ENCODE results near the gene NET1. TPM values are rescaled to one million over a fixed set of nuclear protein-coding genes. Genes with fewer than 3 reads are reported as not detected.

The NET1 gene
- polyA plus RNA-seq, 1 donor: 122 TPM

DNA sequence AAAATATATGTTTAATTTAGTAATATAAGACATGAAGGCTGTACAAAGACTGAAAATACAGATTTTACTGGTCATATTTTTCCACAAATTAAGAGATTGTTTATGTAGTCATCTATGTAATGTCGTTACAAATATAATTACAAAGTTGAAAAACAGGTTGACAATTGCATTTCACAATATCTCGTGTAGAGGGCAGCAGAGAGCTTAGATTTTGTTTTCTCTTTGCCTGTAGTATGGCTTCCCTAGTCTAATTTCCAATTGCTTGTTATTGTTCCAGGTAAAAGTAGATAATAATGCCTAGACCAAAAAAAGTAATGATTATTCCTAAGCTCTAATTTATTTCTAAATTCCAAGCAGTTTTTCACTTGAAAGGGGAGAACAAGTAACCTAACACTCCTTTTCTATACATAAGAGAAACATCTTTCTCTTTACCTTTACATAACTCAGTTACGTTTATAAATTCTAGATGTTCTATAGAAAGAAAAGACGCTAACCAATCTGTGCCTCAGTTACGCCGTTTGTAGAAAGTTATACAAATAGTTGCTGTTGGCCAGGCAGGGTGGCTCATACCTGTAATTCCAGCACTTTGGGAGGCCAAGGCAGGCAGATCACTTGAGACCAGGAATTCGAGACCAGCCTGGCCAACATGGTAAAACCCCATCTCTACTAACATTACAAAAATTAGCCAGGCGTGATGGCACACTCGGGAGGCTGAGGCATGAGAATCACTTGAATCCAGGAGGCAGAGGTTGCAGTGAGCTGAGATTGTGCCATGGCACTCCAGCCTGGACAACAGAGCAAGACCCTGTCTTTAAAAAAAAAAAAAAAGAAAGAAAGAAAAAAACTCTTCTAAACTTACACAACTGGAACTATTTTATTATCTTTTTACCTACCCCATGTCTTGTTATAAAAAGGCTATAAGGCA, 30.0 kb downstream of the NET1 start:
- Histone ChIP-seq H3K9me3 (ENCODE audit: control insufficient read depth, low read depth, low read length) (no peaks in the 10 kb centered on the region), H3K27me3 (ENCODE audit: control insufficient read depth, insufficient read depth, low read length) (no peaks in the 10 kb centered on the region), H3K4me3 (ENCODE audit: low read length) (no peak overlapping the region), H3K36me3 (ENCODE audit: control insufficient read depth, insufficient read depth, low read length) (no peaks in the 10 kb centered on the region), H3K27ac (ENCODE audit: low read length) (peak overlapping the region; percentile 58), H3K4me1 (ENCODE audit: control insufficient read depth, insufficient read depth, low read length) (peaks cover 14% of the 10 kb centered on the region)
- 56% methylated on average over 2 of the region's 9 CpGs for WGBS (ENCODE audit: insufficient coverage, low lambda C conversion rate)
- peak; percentile 52 to 65 for DNase-seq

- H3K36me3 ChIP-seq (ENCODE audit: control insufficient read depth, insufficient read depth, low read length): no peaks in the 10 kb centered on the region
- no peaks in the 10 kb centered on the region for H3K27me3 ChIP-seq (ENCODE audit: control insufficient read depth, insufficient read depth, low read length)
- peak overlapping the region; percentile 58 for H3K27ac ChIP-seq (ENCODE audit: low read length)
- DNase-seq: peak; percentile 49 to 86
- no peaks in the 10 kb centered on the region for H3K9me3 ChIP-seq (ENCODE audit: control insufficient read depth, low read depth, low read length)
- no peak overlapping the region for H3K4me3 ChIP-seq (ENCODE audit: low read length)
- peaks cover 14% of the 10 kb centered on the region for H3K4me1 ChIP-seq (ENCODE audit: control insufficient read depth, insufficient read depth, low read length)
- WGBS (ENCODE audit: insufficient coverage, low lambda C conversion rate): no CpG with 5 or more reads among the region's 1 CpG
Measured at GRCh38 chr10:5442990-5443370, 30.6 kb downstream of the NET1 start.

GRCh38 chr10:5443429-5443828, 31.1 kb downstream of the NET1 start:
- no CpG with 5 or more reads among the region's 1 CpG for WGBS (ENCODE audit: insufficient coverage, low lambda C conversion rate)
- Histone ChIP-seq H3K9me3 (ENCODE audit: control insufficient read depth, low read depth, low read length) (no peaks in the 10 kb centered on the region), H3K27me3 (ENCODE audit: control insufficient read depth, insufficient read depth, low read length) (no peaks in the 10 kb centered on the region), H3K36me3 (ENCODE audit: control insufficient read depth, insufficient read depth, low read length) (no peaks in the 10 kb centered on the region), H3K4me1 (ENCODE audit: control insufficient read depth, insufficient read depth, low read length) (peaks cover 14% of the 10 kb centered on the region), H3K4me3 (ENCODE audit: low read length) (no peak overlapping the region), H3K27ac (ENCODE audit: low read length) (peak overlapping the region; percentile 58)
- no peak for DNase-seq

- 58% methylated on average over 3 of the region's 5 CpGs for WGBS (ENCODE audit: insufficient coverage, low lambda C conversion rate)
- H3K27me3 ChIP-seq (ENCODE audit: control insufficient read depth, insufficient read depth, low read length): no peaks in the 10 kb centered on the region
- H3K36me3 ChIP-seq (ENCODE audit: control insufficient read depth, insufficient read depth, low read length): no peaks in the 10 kb centered on the region
- no peaks in the 10 kb centered on the region for H3K9me3 ChIP-seq (ENCODE audit: control insufficient read depth, low read depth, low read length)
- DNase-seq: peak in 1 of 2 donors; percentile 53
- peaks cover 14% of the 10 kb centered on the region for H3K4me1 ChIP-seq (ENCODE audit: control insufficient read depth, insufficient read depth, low read length)
- H3K27ac ChIP-seq (ENCODE audit: low read length): peak overlapping the region; percentile 98
- H3K4me3 ChIP-seq (ENCODE audit: low read length): no peak overlapping the region
Measured at GRCh38 chr10:5445006-5445405, 32.6 kb downstream of the NET1 start.

DNA sequence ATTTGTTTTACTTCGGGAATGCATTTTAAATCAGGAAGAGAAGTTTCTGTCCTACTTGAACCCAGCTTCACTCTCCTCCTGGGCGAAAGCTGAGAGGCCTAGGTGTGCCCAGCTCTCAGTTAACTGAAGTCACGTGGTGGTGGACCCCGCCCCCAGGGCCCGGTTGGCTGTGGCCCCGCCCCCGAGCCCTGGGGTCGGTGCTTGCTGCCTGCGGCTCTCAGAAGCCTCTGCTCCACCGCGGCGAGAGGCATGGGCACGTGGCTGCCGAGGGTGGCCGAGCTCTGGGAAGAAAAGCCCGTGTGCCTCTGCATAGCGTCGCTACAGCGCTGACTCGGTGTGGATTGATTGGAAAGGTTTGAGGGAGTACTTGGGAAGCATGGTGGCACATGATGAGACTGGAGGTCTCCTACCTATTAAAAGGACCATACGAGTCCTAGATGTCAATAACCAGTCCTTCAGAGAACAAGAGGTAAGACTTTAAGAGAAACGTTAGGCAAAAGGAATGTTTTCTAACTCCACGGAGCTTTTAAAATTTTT, 34.1 kb downstream of the NET1 start:
- DNase-seq: peak; percentile 97 to 98
- no peaks in the 10 kb centered on the region for H3K9me3 ChIP-seq (ENCODE audit: control insufficient read depth, low read depth, low read length)
- peak overlapping the region; percentile 98 for H3K27ac ChIP-seq (ENCODE audit: low read length)
- 0% methylated on average over 1 of the region's 23 CpGs for WGBS (ENCODE audit: insufficient coverage, low lambda C conversion rate)
- H3K27me3 ChIP-seq (ENCODE audit: control insufficient read depth, insufficient read depth, low read length): no peaks in the 10 kb centered on the region
- H3K4me1 ChIP-seq (ENCODE audit: control insufficient read depth, insufficient read depth, low read length): peaks cover 17% of the 10 kb centered on the region
- peak overlapping the region; percentile 89 for H3K4me3 ChIP-seq (ENCODE audit: low read length)
- H3K36me3 ChIP-seq (ENCODE audit: control insufficient read depth, insufficient read depth, low read length): no peaks in the 10 kb centered on the region

DNA sequence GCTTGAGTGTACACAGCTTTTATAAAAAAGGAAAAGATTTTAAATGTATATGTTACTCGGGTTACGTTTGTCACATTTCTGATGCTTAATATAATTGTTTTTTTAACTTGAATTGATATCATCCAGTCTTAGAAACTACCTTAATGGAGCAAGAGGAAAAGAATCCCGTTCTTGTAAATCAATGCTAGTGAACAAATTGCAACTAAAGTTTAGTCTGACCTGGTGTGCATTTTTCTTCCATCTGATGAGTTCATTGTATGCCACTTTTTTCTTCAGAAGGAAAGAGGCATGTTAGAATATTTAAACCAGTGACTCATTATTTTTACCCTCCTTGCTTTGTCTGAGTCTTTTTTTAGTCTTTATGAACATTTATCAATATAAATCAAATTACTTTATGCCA, 34.7 kb downstream of the NET1 start:
- Histone ChIP-seq H3K9me3 (ENCODE audit: control insufficient read depth, low read depth, low read length) (no peaks in the 10 kb centered on the region), H3K4me3 (ENCODE audit: low read length) (peak overlapping the region; percentile 89), H3K4me1 (ENCODE audit: control insufficient read depth, insufficient read depth, low read length) (peaks cover 21% of the 10 kb centered on the region), H3K36me3 (ENCODE audit: control insufficient read depth, insufficient read depth, low read length) (no peaks in the 10 kb centered on the region), H3K27ac (ENCODE audit: low read length) (peak overlapping the region; percentile 98), H3K27me3 (ENCODE audit: control insufficient read depth, insufficient read depth, low read length) (no peaks in the 10 kb centered on the region)
- peak in 1 of 2 donors; percentile 24 for DNase-seq
- WGBS (ENCODE audit: insufficient coverage, low lambda C conversion rate): 0% methylated on average over 2 of the region's 3 CpGs

DNA sequence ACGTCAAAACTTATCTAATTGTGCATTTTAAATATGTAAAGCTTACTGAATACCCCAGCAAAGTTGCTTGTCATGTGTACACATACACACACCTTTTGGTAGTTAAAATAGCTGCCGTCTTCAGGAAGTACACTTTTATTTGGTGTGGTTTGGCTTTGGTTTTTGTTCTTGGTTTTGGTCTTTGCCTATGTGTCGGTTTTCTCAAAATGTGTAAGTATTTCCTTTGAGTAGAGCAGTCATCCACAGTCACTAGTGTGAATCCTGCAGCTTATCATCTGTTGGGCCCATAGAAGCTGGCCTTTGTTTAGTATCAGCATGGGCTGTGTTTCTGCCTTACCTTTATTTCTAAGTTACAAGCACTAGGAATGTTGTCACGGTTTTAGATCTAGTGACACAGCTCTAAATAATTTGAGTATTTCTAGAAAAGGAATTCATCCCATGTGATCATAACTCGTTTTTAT, 35.3 kb downstream of the NET1 start:
- DNase-seq: peak in 1 of 2 donors; percentile 72
- H3K4me3 ChIP-seq (ENCODE audit: low read length): peak overlapping the region; percentile 89
- H3K27me3 ChIP-seq (ENCODE audit: control insufficient read depth, insufficient read depth, low read length): no peaks in the 10 kb centered on the region
- H3K4me1 ChIP-seq (ENCODE audit: control insufficient read depth, insufficient read depth, low read length): peaks cover 21% of the 10 kb centered on the region
- peak overlapping the region; percentile 98 for H3K27ac ChIP-seq (ENCODE audit: low read length)
- WGBS (ENCODE audit: insufficient coverage, low lambda C conversion rate): 13% methylated on average over 3 of the region's 5 CpGs
- H3K36me3 ChIP-seq (ENCODE audit: control insufficient read depth, insufficient read depth, low read length): peaks cover 5% of the 10 kb centered on the region
- H3K9me3 ChIP-seq (ENCODE audit: control insufficient read depth, low read depth, low read length): no peaks in the 10 kb centered on the region

DNA sequence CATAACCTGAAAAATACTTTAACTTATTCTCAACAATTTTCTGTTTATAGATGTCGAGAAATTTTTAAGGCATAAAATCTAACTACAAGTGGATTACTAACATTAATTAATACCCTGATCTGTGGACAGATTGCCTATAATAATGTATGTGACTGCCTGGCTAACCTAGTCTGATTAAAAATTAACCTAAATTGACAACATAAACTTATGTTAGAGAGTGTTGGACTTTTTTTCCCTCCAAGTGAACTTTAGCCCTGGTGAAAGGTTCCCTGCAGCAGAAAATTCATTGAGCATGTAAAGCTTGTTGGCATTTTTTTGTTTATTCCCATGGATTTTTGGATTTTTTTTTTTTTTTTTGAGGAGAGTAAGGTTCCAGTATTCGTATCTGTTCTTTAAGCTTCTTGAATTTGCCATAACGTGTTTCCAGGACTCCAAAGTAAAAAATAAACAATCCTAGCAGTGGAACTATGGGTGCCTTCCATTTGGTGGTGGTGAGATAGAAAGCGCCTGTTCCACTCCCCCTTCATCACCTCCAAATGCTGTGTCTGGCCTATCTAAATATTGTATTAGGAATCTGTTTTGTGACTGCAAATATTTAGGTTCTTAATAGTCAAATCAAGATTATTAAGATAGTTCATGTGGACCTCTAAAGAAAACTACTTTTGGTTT, 36.1 kb downstream of the NET1 start:
- H3K27ac ChIP-seq (ENCODE audit: low read length): peak overlapping the region; percentile 98
- H3K36me3 ChIP-seq (ENCODE audit: control insufficient read depth, insufficient read depth, low read length): peaks cover 12% of the 10 kb centered on the region
- no CpG with 5 or more reads among the region's 4 CpGs for WGBS (ENCODE audit: insufficient coverage, low lambda C conversion rate)
- H3K9me3 ChIP-seq (ENCODE audit: control insufficient read depth, low read depth, low read length): no peaks in the 10 kb centered on the region
- H3K4me3 ChIP-seq (ENCODE audit: low read length): peak overlapping the region; percentile 89
- H3K4me1 ChIP-seq (ENCODE audit: control insufficient read depth, insufficient read depth, low read length): peaks cover 21% of the 10 kb centered on the region
- DNase-seq: peak; percentile 75 to 90
- H3K27me3 ChIP-seq (ENCODE audit: control insufficient read depth, insufficient read depth, low read length): no peaks in the 10 kb centered on the region

DNA sequence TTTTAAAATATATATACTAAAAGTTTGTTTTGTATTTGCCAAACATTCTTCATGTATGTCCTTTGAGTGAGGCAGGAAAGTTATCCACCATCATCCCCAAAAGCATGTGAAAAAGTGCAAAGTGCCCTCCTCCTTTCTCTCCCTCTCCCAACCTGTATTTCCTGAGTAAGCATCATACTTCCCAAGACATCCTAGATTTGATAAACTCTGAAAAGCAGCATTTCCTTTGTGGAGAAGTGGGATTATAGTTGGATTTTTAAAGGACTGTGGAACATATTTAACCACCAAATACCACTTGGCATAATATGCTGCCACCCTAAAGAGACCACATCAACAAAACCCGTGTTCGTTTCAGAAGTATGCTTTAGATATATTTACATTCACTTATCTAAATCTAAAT, 36.9 kb downstream of the NET1 start:
- peak overlapping the region; percentile 89 for H3K4me3 ChIP-seq (ENCODE audit: low read length)
- H3K4me1 ChIP-seq (ENCODE audit: control insufficient read depth, insufficient read depth, low read length): peaks cover 21% of the 10 kb centered on the region
- peak in 1 of 2 donors; percentile 40 for DNase-seq
- no CpG with 5 or more reads among the region's 2 CpGs for WGBS (ENCODE audit: insufficient coverage, low lambda C conversion rate)
- H3K27ac ChIP-seq (ENCODE audit: low read length): peak overlapping the region; percentile 98
- peaks cover 19% of the 10 kb centered on the region for H3K36me3 ChIP-seq (ENCODE audit: control insufficient read depth, insufficient read depth, low read length)
- H3K27me3 ChIP-seq (ENCODE audit: control insufficient read depth, insufficient read depth, low read length): no peaks in the 10 kb centered on the region
- no peaks in the 10 kb centered on the region for H3K9me3 ChIP-seq (ENCODE audit: control insufficient read depth, low read depth, low read length)

GRCh38 chr10:5449823-5450222, 37.5 kb downstream of the NET1 start:
- no peaks in the 10 kb centered on the region for H3K9me3 ChIP-seq (ENCODE audit: control insufficient read depth, low read depth, low read length)
- H3K36me3 ChIP-seq (ENCODE audit: control insufficient read depth, insufficient read depth, low read length): peaks cover 25% of the 10 kb centered on the region
- H3K27ac ChIP-seq (ENCODE audit: low read length): peak overlapping the region; percentile 98
- no CpG with 5 or more reads among the region's 8 CpGs for WGBS (ENCODE audit: insufficient coverage, low lambda C conversion rate)
- H3K4me1 ChIP-seq (ENCODE audit: control insufficient read depth, insufficient read depth, low read length): peaks cover 18% of the 10 kb centered on the region
- H3K4me3 ChIP-seq (ENCODE audit: low read length): peak overlapping the region; percentile 89
- H3K27me3 ChIP-seq (ENCODE audit: control insufficient read depth, insufficient read depth, low read length): no peaks in the 10 kb centered on the region
- peak; percentile 64 to 75 for DNase-seq

All from large intestine (tissue), 3 donors.